ENCODE results near the gene MSI2. TPM values are rescaled to one million over a fixed set of nuclear protein-coding genes. Genes with fewer than 3 reads are reported as not detected.

MSI2 gene
- total and polyA plus RNA-seq, 9 of the 15 experiments (the other 6 are each of a cell fraction or from before 2014, with no cell fraction given), result 4.6 to 61.8 (median 42.4) TPM

DNA sequence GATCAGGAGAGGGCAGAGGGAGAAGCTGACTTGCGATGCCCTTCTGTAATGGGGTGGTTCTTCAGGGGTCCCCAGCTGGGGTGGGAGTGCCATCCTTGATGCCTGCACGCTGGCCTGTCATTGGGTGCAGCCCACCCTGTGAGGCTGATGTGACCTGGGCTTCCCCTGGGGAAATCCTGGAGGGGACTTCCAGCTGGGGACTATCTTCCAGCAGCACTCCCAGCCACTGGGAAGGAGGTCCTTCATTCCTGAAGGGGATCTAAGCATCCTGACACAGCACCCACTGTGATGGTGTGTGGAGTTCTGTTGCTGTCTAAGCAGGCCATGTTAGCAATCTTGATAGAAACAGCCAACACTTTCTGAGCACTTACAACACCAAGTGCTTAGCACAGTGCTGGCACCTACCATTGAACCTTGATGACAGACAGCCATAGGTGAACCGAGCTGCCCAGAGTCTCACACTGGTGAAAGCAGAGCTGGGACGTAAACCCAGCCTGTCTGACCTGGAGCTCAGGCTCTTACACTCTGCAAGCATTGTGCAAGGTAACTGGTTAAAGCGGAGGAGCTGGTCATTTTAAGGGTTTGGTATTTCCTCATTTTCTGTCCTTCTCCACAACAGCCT, 277.5 kb downstream of the MSI2 start:
- Histone ChIP-seq H3K9me3 (replicated peaks; ENCODE audit: control insufficient read depth, insufficient read depth, low read depth, low read length) (no peaks in the 10 kb centered on the region), H3K9ac (ENCODE audit: insufficient read depth in 1 of 2, low read depth in 2 of 2, low read length in 2 of 2) (no peak overlapping the region), H3K4me1 (replicated peaks in 1 of 2; ENCODE audit: control insufficient read depth in 2 of 2, insufficient read depth in 2 of 2, low read length in 2 of 2) (peaks cover 14 to 15% of the 10 kb centered on the region in 2 experiments), H3K79me2 (ENCODE audit: control insufficient read depth, insufficient read depth, low read length) (no peaks in the 10 kb centered on the region), H3K9me1 (ENCODE audit: control insufficient read depth, insufficient read depth, low read length) (no peaks in the 10 kb centered on the region), H3K4me2 (ENCODE audit: insufficient read depth, low read length) (no peak overlapping the region), H3K27ac (ENCODE audit: extremely low read depth, low read depth, low read length) (no peak overlapping the region), H3K4me3 (no peak overlapping the region), H3K27me3 (ENCODE audit: control insufficient read depth in 2 of 2, insufficient read depth in 2 of 2, low read length in 2 of 2) (no peaks in the 10 kb centered on the region), H3K36me3 (ENCODE audit: control insufficient read depth, insufficient read depth, low read length) (peaks cover 9% of the 10 kb centered on the region; the same call in 1 of the 3 replicates), H4K20me1 (replicated peaks; ENCODE audit: control insufficient read depth, insufficient read depth, low read length) (peaks cover 20% of the 10 kb centered on the region), H2AFZ (ENCODE audit: low read depth, low read length) (no peak overlapping the region)
- ChIA-PET CTCF (ENCODE audit: low intra/inter-chr PET ratio) (no interaction called here), POLR2A (no interaction called here)
- TF ChIP-seq, protein P1, sequence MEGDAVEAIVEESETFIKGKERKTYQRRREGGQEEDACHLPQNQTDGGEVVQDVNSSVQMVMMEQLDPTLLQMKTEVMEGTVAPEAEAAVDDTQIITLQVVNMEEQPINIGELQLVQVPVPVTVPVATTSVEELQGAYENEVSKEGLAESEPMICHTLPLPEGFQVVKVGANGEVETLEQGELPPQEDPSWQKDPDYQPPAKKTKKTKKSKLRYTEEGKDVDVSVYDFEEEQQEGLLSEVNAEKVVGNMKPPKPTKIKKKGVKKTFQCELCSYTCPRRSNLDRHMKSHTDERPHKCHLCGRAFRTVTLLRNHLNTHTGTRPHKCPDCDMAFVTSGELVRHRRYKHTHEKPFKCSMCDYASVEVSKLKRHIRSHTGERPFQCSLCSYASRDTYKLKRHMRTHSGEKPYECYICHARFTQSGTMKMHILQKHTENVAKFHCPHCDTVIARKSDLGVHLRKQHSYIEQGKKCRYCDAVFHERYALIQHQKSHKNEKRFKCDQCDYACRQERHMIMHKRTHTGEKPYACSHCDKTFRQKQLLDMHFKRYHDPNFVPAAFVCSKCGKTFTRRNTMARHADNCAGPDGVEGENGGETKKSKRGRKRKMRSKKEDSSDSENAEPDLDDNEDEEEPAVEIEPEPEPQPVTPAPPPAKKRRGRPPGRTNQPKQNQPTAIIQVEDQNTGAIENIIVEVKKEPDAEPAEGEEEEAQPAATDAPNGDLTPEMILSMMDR (IDR thresholded peaks at IDR 0.05 in 2 of 3, conservative IDR thresholded peaks at IDR 0.05 in 1 of 3; ENCODE audit: insufficient read depth in 2 of 3, low read depth in 1 of 3, low read length in 3 of 3), result no peak
- TF ChIP-seq, protein P2, sequence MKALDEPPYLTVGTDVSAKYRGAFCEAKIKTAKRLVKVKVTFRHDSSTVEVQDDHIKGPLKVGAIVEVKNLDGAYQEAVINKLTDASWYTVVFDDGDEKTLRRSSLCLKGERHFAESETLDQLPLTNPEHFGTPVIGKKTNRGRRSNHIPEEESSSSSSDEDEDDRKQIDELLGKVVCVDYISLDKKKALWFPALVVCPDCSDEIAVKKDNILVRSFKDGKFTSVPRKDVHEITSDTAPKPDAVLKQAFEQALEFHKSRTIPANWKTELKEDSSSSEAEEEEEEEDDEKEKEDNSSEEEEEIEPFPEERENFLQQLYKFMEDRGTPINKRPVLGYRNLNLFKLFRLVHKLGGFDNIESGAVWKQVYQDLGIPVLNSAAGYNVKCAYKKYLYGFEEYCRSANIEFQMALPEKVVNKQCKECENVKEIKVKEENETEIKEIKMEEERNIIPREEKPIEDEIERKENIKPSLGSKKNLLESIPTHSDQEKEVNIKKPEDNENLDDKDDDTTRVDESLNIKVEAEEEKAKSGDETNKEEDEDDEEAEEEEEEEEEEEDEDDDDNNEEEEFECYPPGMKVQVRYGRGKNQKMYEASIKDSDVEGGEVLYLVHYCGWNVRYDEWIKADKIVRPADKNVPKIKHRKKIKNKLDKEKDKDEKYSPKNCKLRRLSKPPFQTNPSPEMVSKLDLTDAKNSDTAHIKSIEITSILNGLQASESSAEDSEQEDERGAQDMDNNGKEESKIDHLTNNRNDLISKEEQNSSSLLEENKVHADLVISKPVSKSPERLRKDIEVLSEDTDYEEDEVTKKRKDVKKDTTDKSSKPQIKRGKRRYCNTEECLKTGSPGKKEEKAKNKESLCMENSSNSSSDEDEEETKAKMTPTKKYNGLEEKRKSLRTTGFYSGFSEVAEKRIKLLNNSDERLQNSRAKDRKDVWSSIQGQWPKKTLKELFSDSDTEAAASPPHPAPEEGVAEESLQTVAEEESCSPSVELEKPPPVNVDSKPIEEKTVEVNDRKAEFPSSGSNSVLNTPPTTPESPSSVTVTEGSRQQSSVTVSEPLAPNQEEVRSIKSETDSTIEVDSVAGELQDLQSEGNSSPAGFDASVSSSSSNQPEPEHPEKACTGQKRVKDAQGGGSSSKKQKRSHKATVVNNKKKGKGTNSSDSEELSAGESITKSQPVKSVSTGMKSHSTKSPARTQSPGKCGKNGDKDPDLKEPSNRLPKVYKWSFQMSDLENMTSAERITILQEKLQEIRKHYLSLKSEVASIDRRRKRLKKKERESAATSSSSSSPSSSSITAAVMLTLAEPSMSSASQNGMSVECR (CRISPR knock-in tag; IDR thresholded peaks at IDR 0.05), result no peak
- TF ChIP-seq JUN (IDR thresholded peaks at IDR 0.05; ENCODE audit: borderline replicate concordance, low read depth, low read length) (no peak), JUN (CRISPR knock-in tag; IDR thresholded peaks at IDR 0.05; ENCODE audit: borderline replicate concordance) (no peak), CSDE1 (IDR thresholded peaks at IDR 0.05) (no peak), PHTF2 (CRISPR knock-in tag; IDR thresholded peaks at IDR 0.05) (no peak), CEBPB (tag; IDR thresholded peaks at IDR 0.05) (no peak)
- TF ChIP-seq, protein P3, sequence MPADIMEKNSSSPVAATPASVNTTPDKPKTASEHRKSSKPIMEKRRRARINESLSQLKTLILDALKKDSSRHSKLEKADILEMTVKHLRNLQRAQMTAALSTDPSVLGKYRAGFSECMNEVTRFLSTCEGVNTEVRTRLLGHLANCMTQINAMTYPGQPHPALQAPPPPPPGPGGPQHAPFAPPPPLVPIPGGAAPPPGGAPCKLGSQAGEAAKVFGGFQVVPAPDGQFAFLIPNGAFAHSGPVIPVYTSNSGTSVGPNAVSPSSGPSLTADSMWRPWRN (IDR thresholded peaks at IDR 0.05; ENCODE audit: low read depth), result no peak
- TF ChIP-seq, protein P4, sequence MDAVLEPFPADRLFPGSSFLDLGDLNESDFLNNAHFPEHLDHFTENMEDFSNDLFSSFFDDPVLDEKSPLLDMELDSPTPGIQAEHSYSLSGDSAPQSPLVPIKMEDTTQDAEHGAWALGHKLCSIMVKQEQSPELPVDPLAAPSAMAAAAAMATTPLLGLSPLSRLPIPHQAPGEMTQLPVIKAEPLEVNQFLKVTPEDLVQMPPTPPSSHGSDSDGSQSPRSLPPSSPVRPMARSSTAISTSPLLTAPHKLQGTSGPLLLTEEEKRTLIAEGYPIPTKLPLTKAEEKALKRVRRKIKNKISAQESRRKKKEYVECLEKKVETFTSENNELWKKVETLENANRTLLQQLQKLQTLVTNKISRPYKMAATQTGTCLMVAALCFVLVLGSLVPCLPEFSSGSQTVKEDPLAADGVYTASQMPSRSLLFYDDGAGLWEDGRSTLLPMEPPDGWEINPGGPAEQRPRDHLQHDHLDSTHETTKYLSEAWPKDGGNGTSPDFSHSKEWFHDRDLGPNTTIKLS (IDR thresholded peaks at IDR 0.05; ENCODE audit: borderline replicate concordance, low read depth), result no peak
- FAIRE-seq (no peak), ATAC-seq (no peak), DNase-seq (ENCODE audit: extremely low read depth in 1 of 4, low spot score in 3 of 4) (no peak)
- intact Hi-C loops (cut with micrococcal nuclease), result no loop called here
- 92% methylated on average over 5 of the region's 5 CpGs for WGBS (ENCODE audit: insufficient coverage, low coverage, missing lambda C conversion rate)
- in situ Hi-C loops (cut with MboI), result no loop called here
- no TSS peak for BruUV-seq (replicated peaks)

Data from K562 (cell line).